ENCODE data around the gene ADAT3.
A peak's percentile ranks its signal among the peaks of the same experiment; 100 is the strongest.
"Not testable (repeated sequence)": the region's sequence is repeated elsewhere in the genome, so short reads cannot be mapped to it uniquely, and the experiment has no call there.

The ADAT3 gene

GRCh38 chr19:1871140-1871597 lies 34.0 kb upstream of the ADAT3 start:
- peaks cover 30% of the 10 kb centered on the region for H3K4me1 ChIP-seq (ENCODE audit: insufficient read depth, low read length)
- no peak overlapping the region for H3K9ac ChIP-seq (ENCODE audit: low read length)
- no peaks in the 10 kb centered on the region for H3K9me3 ChIP-seq (ENCODE audit: low read length)
- H3K27me3 ChIP-seq (ENCODE audit: control insufficient read depth in 1 of 2, insufficient read depth in 2 of 2, low read length in 2 of 2): no peaks in the 10 kb centered on the region
- no peaks in the 10 kb centered on the region for H3K36me3 ChIP-seq (ENCODE audit: insufficient read depth, low read length)
- no peak overlapping the region for H3K4me3 ChIP-seq (ENCODE audit: low read depth in 1 of 2, low read length in 2 of 2)
- no peak overlapping the region for H3K27ac ChIP-seq (ENCODE audit: low read depth, low read length)

- H3K4me3 ChIP-seq (ENCODE audit: low read depth in 1 of 2, low read length in 2 of 2): no peak overlapping the region
- H3K36me3 ChIP-seq (ENCODE audit: insufficient read depth, low read length): no peaks in the 10 kb centered on the region
- H3K27me3 ChIP-seq (ENCODE audit: control insufficient read depth in 1 of 2, insufficient read depth in 2 of 2, low read length in 2 of 2): no peaks in the 10 kb centered on the region
- H3K4me1 ChIP-seq (ENCODE audit: insufficient read depth, low read length): peaks cover 30% of the 10 kb centered on the region
- H3K27ac ChIP-seq (ENCODE audit: low read depth, low read length): no peak overlapping the region
- H3K9me3 ChIP-seq (ENCODE audit: low read length): no peaks in the 10 kb centered on the region
- no peak overlapping the region for H3K9ac ChIP-seq (ENCODE audit: low read length)
Measured at GRCh38 chr19:1871630-1872029, 33.6 kb upstream of the ADAT3 start.

GRCh38 chr19:1872807-1873523 lies 32.2 kb upstream of the ADAT3 start:
- peak overlapping the region; percentile 5 to 44 for H3K4me3 ChIP-seq (ENCODE audit: low read depth in 1 of 2, low read length in 2 of 2)

GRCh38 chr19:1873524-1874473 lies 31.4 kb upstream of the ADAT3 start:
- Histone ChIP-seq H3K4me1 (ENCODE audit: insufficient read depth, low read length) (peaks cover 30% of the 10 kb centered on the region), H3K27me3 (ENCODE audit: control insufficient read depth in 1 of 2, insufficient read depth in 2 of 2, low read length in 2 of 2) (no peaks in the 10 kb centered on the region), H3K9me3 (ENCODE audit: low read length) (no peaks in the 10 kb centered on the region), H3K9ac (ENCODE audit: low read length) (peak overlapping the region; percentile 25), H3K36me3 (ENCODE audit: insufficient read depth, low read length) (no peaks in the 10 kb centered on the region), H3K27ac (ENCODE audit: low read depth, low read length) (peak overlapping the region; percentile 66), H3K4me3 (ENCODE audit: low read depth in 1 of 2, low read length in 2 of 2) (peak overlapping the region; percentile 5 to 44)

More at GRCh38 chr19:1872807-1873523, 32.2 kb upstream of the ADAT3 start:
- H3K36me3 ChIP-seq (ENCODE audit: insufficient read depth, low read length): no peaks in the 10 kb centered on the region
- H3K27me3 ChIP-seq (ENCODE audit: control insufficient read depth in 1 of 2, insufficient read depth in 2 of 2, low read length in 2 of 2): no peaks in the 10 kb centered on the region
- H3K4me1 ChIP-seq (ENCODE audit: insufficient read depth, low read length): peaks cover 30% of the 10 kb centered on the region
- no peaks in the 10 kb centered on the region for H3K9me3 ChIP-seq (ENCODE audit: low read length)
- H3K9ac ChIP-seq (ENCODE audit: low read length): no peak overlapping the region
- H3K27ac ChIP-seq (ENCODE audit: low read depth, low read length): peak overlapping the region; percentile 66

- Histone ChIP-seq H3K4me3 (ENCODE audit: low read depth in 1 of 2, low read length in 2 of 2) (peak overlapping the region in 1 of 2 donors; percentile 89), H3K27ac (ENCODE audit: low read depth, low read length) (peak overlapping the region; percentile 90), H3K9me3 (ENCODE audit: low read length) (no peaks in the 10 kb centered on the region), H3K36me3 (ENCODE audit: insufficient read depth, low read length) (no peaks in the 10 kb centered on the region), H3K4me1 (ENCODE audit: insufficient read depth, low read length) (peaks cover 30% of the 10 kb centered on the region), H3K27me3 (ENCODE audit: control insufficient read depth in 1 of 2, insufficient read depth in 2 of 2, low read length in 2 of 2) (no peaks in the 10 kb centered on the region), H3K9ac (ENCODE audit: low read length) (peak overlapping the region; percentile 28)
Measured at GRCh38 chr19:1874554-1875185, 30.5 kb upstream of the ADAT3 start.

GRCh38 chr19:1875265-1875645 lies 29.9 kb upstream of the ADAT3 start:
- not testable (repeated sequence) for H3K36me3 ChIP-seq (ENCODE audit: insufficient read depth, low read length); H3K9me3 ChIP-seq (ENCODE audit: low read length); H3K27me3 ChIP-seq (ENCODE audit: control insufficient read depth in 1 of 2, insufficient read depth in 2 of 2, low read length in 2 of 2)
- peak overlapping the region; percentile 89 to 96 for H3K4me3 ChIP-seq (ENCODE audit: low read depth in 1 of 2, low read length in 2 of 2)
- peak overlapping the region; percentile 28 for H3K9ac ChIP-seq (ENCODE audit: low read length)
- H3K27ac ChIP-seq (ENCODE audit: low read depth, low read length): peak overlapping the region; percentile 90
- H3K4me1 ChIP-seq (ENCODE audit: insufficient read depth, low read length): peaks cover 30% of the 10 kb centered on the region

- H3K4me3 ChIP-seq (ENCODE audit: low read depth in 1 of 2, low read length in 2 of 2): peak overlapping the region; percentile 89 to 96
- H3K9ac ChIP-seq (ENCODE audit: low read length): peak overlapping the region; percentile 64
- peak overlapping the region; percentile 90 for H3K27ac ChIP-seq (ENCODE audit: low read depth, low read length)
- H3K4me1 ChIP-seq (ENCODE audit: insufficient read depth, low read length): peaks cover 30% of the 10 kb centered on the region
- H3K36me3 ChIP-seq (ENCODE audit: insufficient read depth, low read length): no peaks in the 10 kb centered on the region
- no peaks in the 10 kb centered on the region for H3K9me3 ChIP-seq (ENCODE audit: low read length)
- H3K27me3 ChIP-seq (ENCODE audit: control insufficient read depth in 1 of 2, insufficient read depth in 2 of 2, low read length in 2 of 2): no peaks in the 10 kb centered on the region
Measured at GRCh38 chr19:1875646-1876495, 29.3 kb upstream of the ADAT3 start.

- Histone ChIP-seq H3K27ac (ENCODE audit: low read depth, low read length) (peak overlapping the region; percentile 90), H3K4me1 (ENCODE audit: insufficient read depth, low read length) (peaks cover 30% of the 10 kb centered on the region), H3K4me3 (ENCODE audit: low read depth in 1 of 2, low read length in 2 of 2) (peak overlapping the region; percentile 89 to 96), H3K9ac (ENCODE audit: low read length) (peak overlapping the region; percentile 64)
- H3K9me3 ChIP-seq (ENCODE audit: low read length); H3K36me3 ChIP-seq (ENCODE audit: insufficient read depth, low read length); H3K27me3 ChIP-seq (ENCODE audit: control insufficient read depth in 1 of 2, insufficient read depth in 2 of 2, low read length in 2 of 2): not testable (repeated sequence)
Measured at GRCh38 chr19:1876496-1877279, 28.5 kb upstream of the ADAT3 start.

- H3K4me3 ChIP-seq (ENCODE audit: low read depth in 1 of 2, low read length in 2 of 2); H3K27ac ChIP-seq (ENCODE audit: low read depth, low read length); H3K9me3 ChIP-seq (ENCODE audit: low read length); H3K27me3 ChIP-seq (ENCODE audit: control insufficient read depth in 1 of 2, insufficient read depth in 2 of 2, low read length in 2 of 2); H3K9ac ChIP-seq (ENCODE audit: low read length); H3K36me3 ChIP-seq (ENCODE audit: insufficient read depth, low read length): not testable (repeated sequence)
- peaks cover 34% of the 10 kb centered on the region for H3K4me1 ChIP-seq (ENCODE audit: insufficient read depth, low read length)
Measured at GRCh38 chr19:1877280-1877660, 27.9 kb upstream of the ADAT3 start.

GRCh38 chr19:1878583-1878982 lies 26.6 kb upstream of the ADAT3 start:
- not testable (repeated sequence) for H3K36me3 ChIP-seq (ENCODE audit: insufficient read depth, low read length); H3K9me3 ChIP-seq (ENCODE audit: low read length); H3K4me3 ChIP-seq (ENCODE audit: low read depth in 1 of 2, low read length in 2 of 2); H3K27me3 ChIP-seq (ENCODE audit: control insufficient read depth in 1 of 2, insufficient read depth in 2 of 2, low read length in 2 of 2); H3K27ac ChIP-seq (ENCODE audit: low read depth, low read length); H3K9ac ChIP-seq (ENCODE audit: low read length)
- H3K4me1 ChIP-seq (ENCODE audit: insufficient read depth, low read length): peaks cover 34% of the 10 kb centered on the region
